ENCODE measurements around the gene LHPP.

The LHPP gene

DNA sequence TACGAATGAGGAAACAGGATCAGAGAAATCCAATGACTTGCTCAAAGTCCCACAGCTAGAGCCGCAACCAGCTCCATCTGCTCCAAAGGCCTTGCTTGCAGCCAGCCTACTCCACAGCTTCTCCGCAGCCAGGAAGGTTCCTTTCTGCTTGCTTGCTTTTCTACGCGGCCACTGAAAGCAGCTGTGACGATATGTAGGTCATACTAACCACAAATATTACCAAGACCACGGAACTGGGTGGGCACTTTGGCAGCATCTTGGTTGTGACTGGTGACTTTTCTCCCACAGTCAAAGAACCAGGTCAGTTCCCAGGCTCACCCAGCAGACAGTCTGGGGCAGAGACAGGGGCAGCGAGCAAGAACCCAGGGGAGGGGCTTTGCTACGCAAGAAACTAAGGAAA lies 196.2 kb downstream of the LHPP start:
- Histone ChIP-seq H3K4me2 (peak overlapping the region; percentile 59 to 96 (median 88)), H3K4me1 (peaks cover 72 to 82% (median 76%) of the 10 kb centered on the region in 10 experiments), H3K36me3 (peaks cover 3 to 44% (median 18%) of the 10 kb centered on the region in 11 experiments; a peak in 18 of 22 replicates), H3K4me3 (peak overlapping the region in 1 of 10 experiments; percentile 34; a peak in 1 of 20 replicates), H3K9me3 (replicated peaks in 1 of 11) (no peaks in the 10 kb centered on the region), H4K20me1 (peaks cover 9 to 88% (median 69%) of the 10 kb centered on the region in 11 experiments; a peak in 19 of 22 replicates), H3K27me3 (no peaks in the 10 kb centered on the region), H3K9ac (peak overlapping the region in 10 of 11 experiments; percentile 4 to 76 (median 65); a peak in 16 of 22 replicates), H3K27ac (peak overlapping the region; percentile 2 to 89 (median 78); a peak in 20 of 22 replicates)
- TF ChIP-seq Cebpa-rat (IDR thresholded peaks at IDR 0.05), result peak in 6 of 11 experiments; percentile 11 to 91 (median 64); a peak in 7 of 22 replicates

DNA sequence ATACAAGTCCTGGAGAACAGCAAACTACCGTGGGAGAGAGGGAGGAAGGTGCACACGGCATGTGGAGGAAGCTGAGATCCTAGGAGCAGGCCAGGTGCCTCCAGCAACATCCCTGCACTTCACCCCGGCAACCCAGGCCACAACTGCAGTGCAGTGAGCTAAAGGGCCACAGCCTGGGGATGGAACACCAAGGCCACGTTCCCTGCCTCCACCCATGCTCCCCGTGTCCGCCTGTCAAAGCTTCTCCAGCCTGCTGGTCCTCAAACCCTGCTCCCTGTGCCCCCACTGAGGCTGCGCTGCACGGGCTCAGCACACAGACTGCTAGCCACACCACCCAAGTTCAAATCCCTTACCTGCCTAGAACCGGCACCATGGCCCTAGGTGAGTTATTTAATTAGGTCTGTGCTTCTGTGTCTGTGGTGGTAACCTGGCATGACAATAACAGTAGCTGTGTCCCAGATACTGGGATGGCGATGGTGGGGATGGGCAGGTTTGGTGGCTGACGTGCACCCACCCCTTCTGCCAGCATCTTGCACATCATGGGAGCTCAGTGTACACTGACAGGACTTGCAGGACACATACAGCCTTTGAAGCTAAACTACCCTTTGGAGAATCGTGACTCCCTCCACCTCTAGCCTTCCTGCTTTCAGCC lies 197.1 kb downstream of the LHPP start:
- Histone ChIP-seq H4K20me1 (peaks cover 13 to 87% (median 69%) of the 10 kb centered on the region in 11 experiments; a peak in 20 of 22 replicates), H3K27me3 (no peaks in the 10 kb centered on the region), H3K9me3 (replicated peaks in 1 of 11) (no peaks in the 10 kb centered on the region), H3K4me2 (peak overlapping the region; percentile 59 to 96 (median 88)), H3K27ac (peak overlapping the region in 9 of 11 experiments; percentile 53 to 89 (median 79); a peak in 17 of 22 replicates), H3K4me3 (0 out of 20 replicates have a peak overlapping the region, but pooled peaks of 1 of the 10 experiments have one; percentile 34), H3K4me1 (peaks cover 63 to 73% (median 67%) of the 10 kb centered on the region in 10 experiments), H3K9ac (peak overlapping the region in 8 of 11 experiments; percentile 39 to 76 (median 67); a peak in 14 of 22 replicates), H3K36me3 (peaks cover 12 to 47% (median 26%) of the 10 kb centered on the region in 11 experiments; a peak in 21 of 22 replicates)
- no peak for TF ChIP-seq Cebpa-rat (IDR thresholded peaks at IDR 0.05)

DNA sequence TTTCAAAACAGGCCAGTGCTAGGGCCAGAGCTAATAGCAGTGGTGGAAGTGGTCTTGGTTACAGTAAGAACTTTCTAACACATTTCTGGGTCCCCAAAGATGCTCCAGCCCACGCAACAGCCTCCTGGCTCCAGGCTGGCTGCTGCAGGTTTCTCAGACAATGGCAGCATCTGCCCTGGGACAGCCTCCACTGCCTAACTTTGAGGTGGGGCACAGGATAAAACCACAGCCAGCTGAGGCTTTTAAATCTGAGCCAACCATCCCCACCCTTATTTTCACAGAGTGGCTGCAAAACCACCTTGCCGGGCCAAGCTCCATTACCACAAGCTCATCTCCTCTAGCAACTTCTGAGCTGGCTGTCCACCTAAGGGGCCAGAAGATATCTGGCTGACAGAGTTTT lies 197.8 kb downstream of the LHPP start:
- Histone ChIP-seq H3K9ac (peak overlapping the region in 7 of 11 experiments; percentile 6 to 76 (median 68); a peak in 7 of 22 replicates), H3K4me3 (no peak overlapping the region), H4K20me1 (peaks cover 19 to 87% (median 73%) of the 10 kb centered on the region in 11 experiments; a peak in 20 of 22 replicates), H3K4me1 (peaks cover 56 to 66% (median 60%) of the 10 kb centered on the region in 10 experiments), H3K27ac (peak overlapping the region in 9 of 11 experiments; percentile 53 to 89 (median 79); a peak in 15 of 22 replicates), H3K36me3 (peaks cover 13 to 49% (median 33%) of the 10 kb centered on the region in 11 experiments; a peak in 21 of 22 replicates), H3K4me2 (peak overlapping the region; percentile 59 to 96 (median 88); a peak in 21 of 22 replicates), H3K9me3 (replicated peaks in 1 of 11) (no peaks in the 10 kb centered on the region), H3K27me3 (no peaks in the 10 kb centered on the region)
- no peak for TF ChIP-seq Cebpa-rat (IDR thresholded peaks at IDR 0.05)

DNA sequence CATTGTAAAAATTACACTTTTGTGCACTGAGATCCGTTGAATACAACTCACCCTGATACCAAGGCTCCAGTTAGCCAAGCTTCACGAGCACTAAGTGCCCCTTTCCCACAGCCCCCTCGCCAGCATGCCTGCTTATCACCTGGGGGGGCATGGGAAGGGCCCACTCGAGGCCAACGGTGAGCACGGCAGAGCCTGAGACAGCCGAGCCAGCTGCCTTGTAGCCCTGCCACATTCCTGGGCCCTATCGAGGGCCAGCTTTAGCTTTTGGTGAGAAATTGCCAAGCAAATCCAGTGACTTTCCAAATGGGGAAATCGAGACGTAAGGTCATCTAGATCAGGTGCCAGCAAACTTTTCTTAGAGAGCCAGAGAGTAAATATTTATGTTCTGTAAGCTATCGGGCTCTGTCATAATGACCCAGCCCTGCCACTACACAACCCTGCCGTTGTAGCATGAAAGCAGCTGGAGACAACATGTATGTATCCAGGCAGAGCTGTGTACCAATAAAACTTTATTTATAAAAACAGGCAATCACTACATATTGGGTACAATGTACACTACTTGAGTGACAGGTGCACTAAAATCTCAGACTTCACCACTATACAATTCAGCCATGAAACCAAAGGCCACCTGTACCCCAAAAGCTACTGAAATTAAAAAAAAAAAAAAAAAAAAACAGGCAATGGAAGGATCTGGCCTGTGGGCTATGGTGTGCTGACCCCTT lies 198.9 kb downstream of the LHPP start:
- peaks cover 26 to 87% (median 77%) of the 10 kb centered on the region in 11 experiments; a peak in 20 of 22 replicates for H4K20me1 ChIP-seq
- peak overlapping the region in 4 of 11 experiments; percentile 22 to 89 (median 28); a peak in 5 of 22 replicates for H3K27ac ChIP-seq
- no peak for TF ChIP-seq Cebpa-rat (IDR thresholded peaks at IDR 0.05)
- H3K9ac ChIP-seq, result no peak overlapping the region; a peak in 1 of 22 replicates
- H3K36me3 ChIP-seq, result peaks cover 13 to 54% (median 45%) of the 10 kb centered on the region in 11 experiments; a peak in 21 of 22 replicates
- peaks cover 44 to 64% (median 58%) of the 10 kb centered on the region in 10 experiments for H3K4me1 ChIP-seq
- H3K9me3 ChIP-seq (replicated peaks in 1 of 11), result no peaks in the 10 kb centered on the region
- peak overlapping the region in 10 of 11 experiments; percentile 4 to 96 (median 88); a peak in 19 of 22 replicates for H3K4me2 ChIP-seq
- H3K27me3 ChIP-seq, result no peaks in the 10 kb centered on the region
- no peak overlapping the region for H3K4me3 ChIP-seq

DNA sequence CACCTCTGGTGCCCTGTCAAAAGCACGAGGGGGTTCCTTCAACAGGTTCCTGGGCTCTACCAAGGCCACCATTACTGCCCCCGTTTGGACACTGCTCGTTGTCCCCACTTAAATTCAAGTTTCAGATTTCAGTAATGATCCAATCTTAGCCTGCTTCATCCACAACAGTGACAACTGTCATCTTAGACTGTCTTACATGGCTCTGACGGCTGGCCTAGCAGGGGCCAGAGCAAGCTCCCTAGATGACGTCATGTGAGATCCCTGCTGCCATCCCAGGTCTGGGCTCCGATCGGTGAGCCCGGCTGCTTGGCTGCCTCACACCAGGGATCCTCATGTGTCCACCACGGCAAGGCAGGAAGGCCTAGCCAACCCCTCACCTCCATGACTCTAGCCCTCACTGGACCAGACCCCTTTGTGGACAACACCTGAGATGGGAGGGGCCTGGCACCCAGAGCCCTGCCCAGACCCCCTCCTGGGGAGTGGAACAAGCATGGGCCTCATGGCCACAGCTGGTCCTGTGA lies 200.1 kb downstream of the LHPP start:
- Histone ChIP-seq H3K4me1 (peaks cover 34 to 56% (median 48%) of the 10 kb centered on the region in 10 experiments), H3K4me3 (no peak overlapping the region), H3K27me3 (no peaks in the 10 kb centered on the region), H3K27ac (peak overlapping the region in 3 of 11 experiments; percentile 16 to 40 (median 19); a peak in 4 of 22 replicates), H3K4me2 (no peak overlapping the region), H3K9ac (peak overlapping the region in 1 of 11 experiments; percentile 30; a peak in 1 of 22 replicates), H4K20me1 (peaks cover 34 to 88% (median 81%) of the 10 kb centered on the region in 11 experiments; a peak in 21 of 22 replicates), H3K36me3 (peaks cover 13 to 57% (median 48%) of the 10 kb centered on the region in 11 experiments; a peak in 21 of 22 replicates), H3K9me3 (replicated peaks in 1 of 11) (no peaks in the 10 kb centered on the region)
- no peak for TF ChIP-seq Cebpa-rat (IDR thresholded peaks at IDR 0.05)

DNA sequence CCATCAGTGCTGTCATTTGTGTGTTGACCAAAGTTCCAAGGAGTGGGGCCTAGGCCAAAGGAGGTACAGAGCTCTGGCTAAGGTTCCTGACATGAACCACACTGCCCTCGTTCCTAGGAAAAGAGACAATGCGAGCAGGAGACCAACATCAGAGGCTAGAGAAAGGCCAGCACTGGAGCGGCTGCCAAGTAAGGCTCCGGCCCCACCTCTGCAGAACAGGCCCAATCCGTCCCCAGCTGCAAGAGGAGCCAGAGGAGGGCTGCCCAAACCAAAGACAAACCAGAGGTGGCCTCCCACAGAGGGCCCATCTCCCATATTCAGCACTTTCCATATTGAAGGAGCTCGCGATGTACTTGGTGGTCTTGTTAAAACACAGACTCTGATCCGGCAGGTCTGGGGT lies 201.6 kb downstream of the LHPP start:
- peaks cover 41 to 95% (median 92%) of the 10 kb centered on the region in 11 experiments; a peak in 21 of 22 replicates for H4K20me1 ChIP-seq
- H3K36me3 ChIP-seq, result peaks cover 21 to 70% (median 61%) of the 10 kb centered on the region in 11 experiments; a peak in 21 of 22 replicates
- H3K4me2 ChIP-seq, result no peak overlapping the region
- no peak overlapping the region for H3K4me3 ChIP-seq
- H3K4me1 ChIP-seq, result peaks cover 22 to 51% (median 37%) of the 10 kb centered on the region in 10 experiments
- 0 out of 22 replicates have a peak overlapping the region, but pooled peaks of 1 of the 11 experiments have one; percentile 9 for H3K27ac ChIP-seq
- no peaks in the 10 kb centered on the region for H3K27me3 ChIP-seq
- TF ChIP-seq Cebpa-rat (IDR thresholded peaks at IDR 0.05), result no peak
- no peak overlapping the region for H3K9ac ChIP-seq
- H3K9me3 ChIP-seq (replicated peaks in 1 of 11), result no peaks in the 10 kb centered on the region

All from BLaER1 treated with 17β-estradiol and CSF1 and Interleukin-3, amounts not matched to agents 10 nM and 100 nM (cell line).